GM18907 (cell line): Measurements from ENCODE around the gene JAK3.
A peak's percentile ranks its signal among the peaks of the same experiment; 100 is the strongest.
"Not testable (repeated sequence)": the region's sequence is repeated elsewhere in the genome, so short reads cannot be mapped to it uniquely, and the experiment has no call there.

Experiments used
- ATAC-seq: cut with Tn5 transposase; IDR thresholded peaks from one replicate; pipeline ENCODE4 v1.9.1; 2021; ENCODE audit warnings: mild to moderate bottlenecking, moderate library complexity; ENCODE audit not compliant: unreplicated experiment

Gene JAK3

GRCh38 chr19:17778968-17779929 is 68.5 kb downstream of the JAK3 start:
- no peak for ATAC-seq

GRCh38 chr19:17778251-17778967 is 69.4 kb downstream of the JAK3 start:
- ATAC-seq, result no peak

- ATAC-seq, result not testable (repeated sequence)
These were observed 69.9 kb downstream of the JAK3 start for GRCh38 chr19:17777840-17778239.

- peak; percentile 68 for ATAC-seq
These were observed 71.6 kb downstream of the JAK3 start for GRCh38 chr19:17775991-17776803.

- no peak for ATAC-seq
These were observed 72.4 kb downstream of the JAK3 start for GRCh38 chr19:17775245-17775927.
